Gastroesophageal sphincter (tissue), 3 donors: ENCODE results near the gene HPS4.

Source experiments
- EP300 ChIP-seq: sonication (generic); formaldehyde crosslinking; IDR thresholded peaks from one replicate; pipeline ENCODE4 v1.6.1; 2017; ENCODE audit warnings: antibody characterized with exemption, mild to moderate bottlenecking
- POLR2AphosphoS5 ChIP-seq: sonication (generic); formaldehyde crosslinking; IDR thresholded peaks from one replicate; pipeline ENCODE4 v1.6.1; 2017; ENCODE audit warnings: antibody characterized with exemption
- TF ChIP-seq, protein P1 (sequence below), 4 experiments: fragments of 200-600 bp in 2 of 4; fragments of 450-650 bp in 2 of 4; sonication (generic) in 1 of 4; IDR thresholded peaks; one replicate each; pipeline ENCODE4 v1.5.1; 2017 to 2019; ENCODE audit warnings: antibody characterized with exemption in 4 of 4, mild to moderate bottlenecking in 2 of 4, moderate library complexity in 2 of 4

DNA sequence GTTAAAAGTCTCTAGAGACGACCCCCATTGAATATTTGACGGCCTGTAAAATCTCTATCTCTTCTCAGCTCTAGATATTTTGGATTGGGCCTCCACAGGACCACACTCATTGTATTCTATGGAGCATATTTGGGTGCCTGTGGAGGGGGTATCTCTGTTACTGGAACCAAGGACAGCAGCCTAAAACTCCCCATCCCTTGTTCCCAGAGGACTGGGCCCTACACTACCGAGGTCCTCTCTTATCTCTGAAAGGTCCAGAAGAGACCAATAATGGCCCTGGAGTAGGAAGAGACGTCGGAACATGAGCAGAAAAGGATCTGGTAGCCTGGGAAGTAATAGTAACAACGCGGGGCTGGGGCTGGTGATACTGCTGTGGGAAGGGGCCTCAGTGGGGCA lies 542 bp downstream of the HPS4 start:
- TF ChIP-seq, protein P1, sequence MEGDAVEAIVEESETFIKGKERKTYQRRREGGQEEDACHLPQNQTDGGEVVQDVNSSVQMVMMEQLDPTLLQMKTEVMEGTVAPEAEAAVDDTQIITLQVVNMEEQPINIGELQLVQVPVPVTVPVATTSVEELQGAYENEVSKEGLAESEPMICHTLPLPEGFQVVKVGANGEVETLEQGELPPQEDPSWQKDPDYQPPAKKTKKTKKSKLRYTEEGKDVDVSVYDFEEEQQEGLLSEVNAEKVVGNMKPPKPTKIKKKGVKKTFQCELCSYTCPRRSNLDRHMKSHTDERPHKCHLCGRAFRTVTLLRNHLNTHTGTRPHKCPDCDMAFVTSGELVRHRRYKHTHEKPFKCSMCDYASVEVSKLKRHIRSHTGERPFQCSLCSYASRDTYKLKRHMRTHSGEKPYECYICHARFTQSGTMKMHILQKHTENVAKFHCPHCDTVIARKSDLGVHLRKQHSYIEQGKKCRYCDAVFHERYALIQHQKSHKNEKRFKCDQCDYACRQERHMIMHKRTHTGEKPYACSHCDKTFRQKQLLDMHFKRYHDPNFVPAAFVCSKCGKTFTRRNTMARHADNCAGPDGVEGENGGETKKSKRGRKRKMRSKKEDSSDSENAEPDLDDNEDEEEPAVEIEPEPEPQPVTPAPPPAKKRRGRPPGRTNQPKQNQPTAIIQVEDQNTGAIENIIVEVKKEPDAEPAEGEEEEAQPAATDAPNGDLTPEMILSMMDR (IDR thresholded peaks at IDR 0.05), result no peak
- TF ChIP-seq EP300 (no peak), POLR2AphosphoS5 (no peak)
